ENCODE results near the gene CCL20.

GRCh38 chr2:227774895-227775842, 38.5 kb upstream of the CCL20 start:
- TF ChIP-seq, protein P1, sequence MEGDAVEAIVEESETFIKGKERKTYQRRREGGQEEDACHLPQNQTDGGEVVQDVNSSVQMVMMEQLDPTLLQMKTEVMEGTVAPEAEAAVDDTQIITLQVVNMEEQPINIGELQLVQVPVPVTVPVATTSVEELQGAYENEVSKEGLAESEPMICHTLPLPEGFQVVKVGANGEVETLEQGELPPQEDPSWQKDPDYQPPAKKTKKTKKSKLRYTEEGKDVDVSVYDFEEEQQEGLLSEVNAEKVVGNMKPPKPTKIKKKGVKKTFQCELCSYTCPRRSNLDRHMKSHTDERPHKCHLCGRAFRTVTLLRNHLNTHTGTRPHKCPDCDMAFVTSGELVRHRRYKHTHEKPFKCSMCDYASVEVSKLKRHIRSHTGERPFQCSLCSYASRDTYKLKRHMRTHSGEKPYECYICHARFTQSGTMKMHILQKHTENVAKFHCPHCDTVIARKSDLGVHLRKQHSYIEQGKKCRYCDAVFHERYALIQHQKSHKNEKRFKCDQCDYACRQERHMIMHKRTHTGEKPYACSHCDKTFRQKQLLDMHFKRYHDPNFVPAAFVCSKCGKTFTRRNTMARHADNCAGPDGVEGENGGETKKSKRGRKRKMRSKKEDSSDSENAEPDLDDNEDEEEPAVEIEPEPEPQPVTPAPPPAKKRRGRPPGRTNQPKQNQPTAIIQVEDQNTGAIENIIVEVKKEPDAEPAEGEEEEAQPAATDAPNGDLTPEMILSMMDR (IDR thresholded peaks at IDR 0.05): no peak
- no peak for TF ChIP-seq POLR2A (IDR thresholded peaks at IDR 0.05)

Measured in lower leg skin (tissue), 3 donors.